Skin epidermis (tissue), 12 donors: Measurements from ENCODE around the gene SP5.
"Not testable (repeated sequence)": the region's sequence is repeated elsewhere in the genome, so short reads cannot be mapped to it uniquely, and the experiment has no call there.

Experiments used
- H3K27ac ChIP-seq, 21 experiments: fragments of 200-600 bp; sonication (generic) in 11 of 21; one replicate each; pipeline ENCODE4 v1.5.0; 2020; ENCODE audit warnings: mild to moderate bottlenecking in 3 of 21, inconsistent platforms in 2 of 21, moderate library complexity in 2 of 21
- H3K4me3 ChIP-seq, 7 experiments: fragments of 200-600 bp; sonication (generic) in 2 of 7; one replicate each; pipeline ENCODE4 v1.5.0; 2020; ENCODE audit warnings: inconsistent platforms in 2 of 7, mild to moderate bottlenecking in 2 of 7, moderate library complexity in 1 of 7

SP5 gene

GRCh38 chr2:170733798-170734600 is 18.9 kb downstream of the SP5 start:
- Histone ChIP-seq H3K27ac (no peak overlapping the region), H3K4me3 (no peak overlapping the region)

DNA sequence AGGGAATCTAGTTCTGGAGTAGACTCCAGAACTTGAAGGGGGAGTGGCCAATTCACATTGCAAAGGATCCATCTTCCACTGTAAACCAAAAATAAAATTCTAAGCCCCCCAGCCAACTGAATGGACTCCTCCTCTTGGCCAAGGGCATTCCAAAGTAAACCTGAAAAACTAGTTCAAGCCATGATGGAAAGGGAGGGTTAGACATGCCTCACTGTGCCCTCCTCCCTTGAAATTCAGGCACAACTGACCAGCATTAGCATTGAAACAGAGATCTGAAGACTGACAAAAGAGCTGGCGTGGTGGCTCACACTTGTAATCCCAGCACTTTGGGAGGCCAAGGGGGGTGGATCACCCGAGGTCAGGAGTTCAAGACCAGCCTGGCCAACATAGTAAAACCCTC is 19.5 kb downstream of the SP5 start:
- H3K27ac ChIP-seq, H3K4me3 ChIP-seq: not testable (repeated sequence)

DNA sequence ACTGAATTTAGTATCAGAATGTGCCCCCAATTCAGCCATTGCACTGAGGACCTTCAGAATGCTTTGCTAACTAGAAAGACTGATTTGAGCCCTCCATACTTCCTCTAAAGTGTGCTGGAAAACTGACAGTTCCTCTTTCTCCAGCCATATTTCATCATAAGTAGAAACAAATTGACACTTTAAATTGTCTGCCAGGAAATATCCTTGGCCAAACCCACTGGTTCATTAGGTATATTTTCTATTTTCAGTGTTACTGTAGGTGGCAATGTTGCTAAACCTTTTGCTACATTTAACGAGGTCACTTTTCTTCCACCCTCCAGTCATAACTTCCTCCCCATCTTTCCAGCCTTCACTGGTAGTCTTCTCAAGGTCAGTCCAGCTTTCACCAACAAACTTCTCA is 21.5 kb downstream of the SP5 start:
- Histone ChIP-seq H3K4me3 (no peak overlapping the region), H3K27ac (no peak overlapping the region)

DNA sequence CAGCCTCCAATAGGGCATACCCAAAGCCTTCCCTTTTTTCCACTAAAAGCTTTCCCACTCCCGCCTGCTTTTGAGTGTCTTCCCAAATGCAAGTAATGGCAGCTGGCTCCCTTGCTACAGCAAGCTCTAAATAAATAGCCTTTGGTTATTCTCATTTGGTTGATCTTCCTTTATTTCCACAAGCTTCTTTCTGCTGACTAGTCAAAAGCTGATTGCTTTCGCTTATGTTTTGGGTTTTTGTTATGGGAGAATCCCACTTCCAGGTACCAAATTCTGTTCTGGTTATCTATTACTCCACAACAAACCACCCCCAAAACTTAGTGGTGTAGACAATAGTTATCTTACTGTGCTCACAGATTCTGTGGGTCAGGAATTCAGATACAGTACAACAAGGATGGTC is 22.3 kb downstream of the SP5 start:
- Histone ChIP-seq H3K4me3 (no peak overlapping the region), H3K27ac (no peak overlapping the region)

GRCh38 chr2:170737821-170738220 is 22.7 kb downstream of the SP5 start:
- no peak overlapping the region for H3K4me3 ChIP-seq
- H3K27ac ChIP-seq: no peak overlapping the region

DNA sequence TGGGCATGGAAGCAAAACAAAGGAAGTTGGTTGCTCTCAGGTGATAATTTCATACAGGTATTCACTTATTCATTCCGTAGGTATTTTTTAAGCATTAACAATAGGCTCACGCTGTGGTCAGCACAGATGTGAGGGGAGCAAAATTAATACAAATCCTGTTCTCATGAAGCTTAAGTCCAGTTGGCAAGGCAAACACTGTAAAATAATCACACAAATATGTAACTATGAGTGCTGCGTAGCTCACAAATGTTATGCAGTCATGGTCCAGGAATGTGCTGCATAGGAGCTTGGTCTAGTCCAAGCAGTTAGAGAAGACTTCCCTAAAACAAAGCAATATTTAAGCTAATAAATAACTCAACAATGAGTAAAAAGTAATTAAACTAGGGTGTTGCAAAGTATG is 23.9 kb downstream of the SP5 start:
- no peak overlapping the region for H3K27ac ChIP-seq

GRCh38 chr2:170739507-170740046 is 24.4 kb downstream of the SP5 start:
- Histone ChIP-seq H3K4me3 (no peak overlapping the region), H3K27ac (no peak overlapping the region)

More for the DNA sequence above, 23.9 kb downstream of the SP5 start:
- no peak overlapping the region for H3K4me3 ChIP-seq

- Histone ChIP-seq H3K4me3 (no peak overlapping the region), H3K27ac (no peak overlapping the region)
Measured at GRCh38 chr2:170740660-170741059, 25.5 kb downstream of the SP5 start.

GRCh38 chr2:170742000-170742399 is 26.9 kb downstream of the SP5 start:
- no peak overlapping the region for H3K27ac ChIP-seq

GRCh38 chr2:170742896-170743529 is 27.9 kb downstream of the SP5 start:
- H3K27ac ChIP-seq: no peak overlapping the region
- H3K4me3 ChIP-seq: no peak overlapping the region

More at GRCh38 chr2:170742000-170742399, 26.9 kb downstream of the SP5 start:
- H3K4me3 ChIP-seq: no peak overlapping the region

GRCh38 chr2:170743530-170744239 is 28.5 kb downstream of the SP5 start:
- Histone ChIP-seq H3K4me3 (no peak overlapping the region), H3K27ac (no peak overlapping the region)

- Histone ChIP-seq H3K27ac (no peak overlapping the region), H3K4me3 (no peak overlapping the region)
Measured at GRCh38 chr2:170744248-170745002, 29.3 kb downstream of the SP5 start.

DNA sequence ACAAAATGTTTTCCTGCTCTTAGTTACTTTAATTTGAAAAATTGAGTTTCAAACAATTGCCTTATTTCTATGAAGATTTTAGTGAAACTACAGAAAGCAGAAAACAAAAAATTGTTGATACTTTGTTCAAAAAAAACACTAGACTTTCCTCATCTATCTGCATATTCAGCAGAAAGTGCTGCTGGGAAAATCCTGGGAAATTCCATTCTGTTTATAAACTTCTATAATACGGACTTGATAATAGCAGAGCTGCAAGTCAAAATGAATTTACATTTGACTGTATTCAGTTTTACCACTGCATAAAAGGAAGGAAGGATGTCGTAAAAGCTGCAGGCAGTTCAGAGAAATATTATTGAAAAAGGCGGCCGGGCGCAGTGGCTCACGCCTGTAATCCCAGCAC is 30.2 kb downstream of the SP5 start:
- no peak overlapping the region for H3K4me3 ChIP-seq
- H3K27ac ChIP-seq: no peak overlapping the region

GRCh38 chr2:170747921-170748320 is 32.8 kb downstream of the SP5 start:
- Histone ChIP-seq H3K27ac (no peak overlapping the region), H3K4me3 (no peak overlapping the region)

- not testable (repeated sequence) for H3K4me3 ChIP-seq, H3K27ac ChIP-seq
Measured at GRCh38 chr2:170751555-170751954, 36.4 kb downstream of the SP5 start.

GRCh38 chr2:170761572-170761971 is 46.4 kb downstream of the SP5 start:
- Histone ChIP-seq H3K4me3 (no peak overlapping the region), H3K27ac (no peak overlapping the region)

DNA sequence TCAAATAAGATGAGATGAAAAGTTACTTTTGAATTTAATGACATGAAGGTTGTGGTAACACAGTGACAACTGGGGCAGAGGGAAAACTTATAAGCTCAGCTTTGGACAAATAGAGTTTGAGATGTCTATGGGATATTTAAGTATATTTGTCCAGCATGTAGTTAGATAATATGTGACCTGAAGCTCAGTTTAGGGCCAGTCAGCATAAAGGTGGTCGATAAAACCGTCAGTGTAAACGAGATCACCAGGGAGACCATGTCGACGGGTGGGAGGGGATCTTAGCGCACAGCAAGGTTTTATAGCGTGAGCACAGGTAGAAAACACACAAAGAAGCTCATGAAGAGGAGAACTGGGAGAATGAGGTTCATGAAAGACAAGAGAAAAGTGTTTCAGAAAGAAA is 47.6 kb downstream of the SP5 start:
- Histone ChIP-seq H3K27ac (no peak overlapping the region), H3K4me3 (no peak overlapping the region)

- Histone ChIP-seq H3K27ac (no peak overlapping the region), H3K4me3 (no peak overlapping the region)
Measured at GRCh38 chr2:170763232-170763631, 48.1 kb downstream of the SP5 start.

GRCh38 chr2:170764880-170765261 is 49.7 kb downstream of the SP5 start:
- no peak overlapping the region for H3K4me3 ChIP-seq
- no peak overlapping the region for H3K27ac ChIP-seq

GRCh38 chr2:170766693-170767092 is 51.6 kb downstream of the SP5 start:
- Histone ChIP-seq H3K27ac (no peak overlapping the region), H3K4me3 (no peak overlapping the region)
